ENCODE measurements around the gene PLA2G4B. TPM values are rescaled to one million over a fixed set of nuclear protein-coding genes. Genes with fewer than 3 reads are reported as not detected.

PLA2G4B gene
- total and polyA plus RNA-seq, 10 of the 15 experiments (the other 5 are each of a cell fraction or from before 2014, with no cell fraction given) = 0.22 to 6.6 (median 2.9) TPM

DNA sequence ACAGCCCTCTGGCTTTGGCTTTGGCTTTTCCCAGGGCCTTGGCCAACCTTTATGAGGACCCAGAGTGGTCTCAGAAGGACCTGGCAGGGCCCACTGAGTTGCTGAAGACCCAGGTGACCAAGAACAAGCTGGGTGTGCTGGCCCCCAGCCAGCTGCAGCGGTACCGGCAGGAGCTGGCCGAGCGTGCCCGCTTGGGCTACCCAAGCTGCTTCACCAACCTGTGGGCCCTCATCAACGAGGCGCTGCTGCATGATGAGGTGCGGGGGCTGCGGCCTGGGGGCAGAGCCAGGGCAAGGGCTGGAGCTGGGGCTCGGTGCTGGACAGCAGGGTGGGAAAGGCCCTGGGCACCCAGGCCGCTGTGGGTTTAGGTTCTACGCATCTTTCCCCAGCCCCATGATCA is 6.2 kb downstream of the PLA2G4B start (continued):
- TF ChIP-seq, protein P1, sequence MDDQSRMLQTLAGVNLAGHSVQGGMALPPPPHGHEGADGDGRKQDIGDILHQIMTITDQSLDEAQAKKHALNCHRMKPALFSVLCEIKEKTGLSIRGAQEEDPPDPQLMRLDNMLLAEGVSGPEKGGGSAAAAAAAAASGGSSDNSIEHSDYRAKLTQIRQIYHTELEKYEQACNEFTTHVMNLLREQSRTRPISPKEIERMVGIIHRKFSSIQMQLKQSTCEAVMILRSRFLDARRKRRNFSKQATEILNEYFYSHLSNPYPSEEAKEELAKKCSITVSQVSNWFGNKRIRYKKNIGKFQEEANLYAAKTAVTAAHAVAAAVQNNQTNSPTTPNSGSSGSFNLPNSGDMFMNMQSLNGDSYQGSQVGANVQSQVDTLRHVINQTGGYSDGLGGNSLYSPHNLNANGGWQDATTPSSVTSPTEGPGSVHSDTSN (IDR thresholded peaks at IDR 0.05; ENCODE audit: insufficient replicate concordance, low read depth, low read length) = no peak
- TF ChIP-seq, protein P2, sequence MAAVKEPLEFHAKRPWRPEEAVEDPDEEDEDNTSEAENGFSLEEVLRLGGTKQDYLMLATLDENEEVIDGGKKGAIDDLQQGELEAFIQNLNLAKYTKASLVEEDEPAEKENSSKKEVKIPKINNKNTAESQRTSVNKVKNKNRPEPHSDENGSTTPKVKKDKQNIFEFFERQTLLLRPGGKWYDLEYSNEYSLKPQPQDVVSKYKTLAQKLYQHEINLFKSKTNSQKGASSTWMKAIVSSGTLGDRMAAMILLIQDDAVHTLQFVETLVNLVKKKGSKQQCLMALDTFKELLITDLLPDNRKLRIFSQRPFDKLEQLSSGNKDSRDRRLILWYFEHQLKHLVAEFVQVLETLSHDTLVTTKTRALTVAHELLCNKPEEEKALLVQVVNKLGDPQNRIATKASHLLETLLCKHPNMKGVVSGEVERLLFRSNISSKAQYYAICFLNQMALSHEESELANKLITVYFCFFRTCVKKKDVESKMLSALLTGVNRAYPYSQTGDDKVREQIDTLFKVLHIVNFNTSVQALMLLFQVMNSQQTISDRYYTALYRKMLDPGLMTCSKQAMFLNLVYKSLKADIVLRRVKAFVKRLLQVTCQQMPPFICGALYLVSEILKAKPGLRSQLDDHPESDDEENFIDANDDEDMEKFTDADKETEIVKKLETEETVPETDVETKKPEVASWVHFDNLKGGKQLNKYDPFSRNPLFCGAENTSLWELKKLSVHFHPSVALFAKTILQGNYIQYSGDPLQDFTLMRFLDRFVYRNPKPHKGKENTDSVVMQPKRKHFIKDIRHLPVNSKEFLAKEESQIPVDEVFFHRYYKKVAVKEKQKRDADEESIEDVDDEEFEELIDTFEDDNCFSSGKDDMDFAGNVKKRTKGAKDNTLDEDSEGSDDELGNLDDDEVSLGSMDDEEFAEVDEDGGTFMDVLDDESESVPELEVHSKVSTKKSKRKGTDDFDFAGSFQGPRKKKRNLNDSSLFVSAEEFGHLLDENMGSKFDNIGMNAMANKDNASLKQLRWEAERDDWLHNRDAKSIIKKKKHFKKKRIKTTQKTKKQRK (IDR thresholded peaks at IDR 0.05; ENCODE audit: low read depth, low read length) = no peak
- no peak for TF ChIP-seq ZNF384 (IDR thresholded peaks at IDR 0.05; ENCODE audit: borderline replicate concordance, low read depth, low read length)
- no peak for TF ChIP-seq PML (IDR thresholded peaks at IDR 0.05; ENCODE audit: low read length)
- no peak for TF ChIP-seq ZZZ3 (IDR thresholded peaks at IDR 0.05; ENCODE audit: control insufficient read depth, insufficient read length, low read depth)
- no peak for TF ChIP-seq CBX5 (IDR thresholded peaks at IDR 0.05; ENCODE audit: low read depth)
- no peak for TF ChIP-seq ZNF217 (IDR thresholded peaks at IDR 0.05)
- no peak for TF ChIP-seq JUNB (IDR thresholded peaks at IDR 0.05)
- TF ChIP-seq NR2C2 (IDR thresholded peaks at IDR 0.05; ENCODE audit: borderline replicate concordance, control insufficient read depth, insufficient read length, low read depth) = no peak

Measured in GM12878 (cell line).